Right lobe of liver (tissue), 6 donors: ENCODE results near the gene CD9. TPM values are rescaled to one million over a fixed set of nuclear protein-coding genes. Genes with fewer than 3 reads are reported as not detected.

Source experiments
- ATAC-seq, 4 donors: fragments of 200-7000 bp; cut with Tn5 transposase; one replicate each; pipeline ENCODE4 v1.9.1; 2020; ENCODE audit warnings: mild to moderate bottlenecking in 4 of 4, moderate library complexity in 4 of 4
- DNase-seq, 3 donors: peaks; one replicate each; pipeline ENCODE4 v3.0.0-alpha.2; 2020
- H3K27ac ChIP-seq, 3 donors: fragments of 200-600 bp; one replicate each; pipeline ENCODE4 v1.8.0; 2022
- H3K27me3 ChIP-seq, 2 donors: fragments of 200-600 bp; one replicate each; pipeline ENCODE4 v1.8.0; 2022
- H3K36me3 ChIP-seq, 4 donors: fragments of 200-600 bp; sonication (generic) in 1 of 4; one replicate each; pipeline versions ENCODE4 v1.5.1 to v1.8.0; 2017 to 2022; ENCODE audit warnings: control low read depth in 1 of 4
- H3K4me1 ChIP-seq, 4 donors: fragments of 200-600 bp; sonication (generic) in 1 of 4; one replicate each; pipeline versions ENCODE4 v1.5.1 to v1.8.0; 2017 to 2022; ENCODE audit warnings: control low read depth in 1 of 4
- H3K4me3 ChIP-seq, 3 donors: fragments of 200-600 bp; one replicate each; pipeline ENCODE4 v1.8.0; 2022
- H3K9me3 ChIP-seq, 4 donors: fragments of 200-600 bp; sonication (generic) in 1 of 4; one replicate each; pipeline versions ENCODE4 v1.5.1 to v1.8.0; 2017 to 2022; ENCODE audit warnings: control low read depth in 1 of 4
- POLR2A ChIP-seq: fragments of 450-650 bp; IDR thresholded peaks from one replicate; pipeline ENCODE4 v1.6.1; 2017; ENCODE audit warnings: antibody characterized with exemption, mild to moderate bottlenecking
- WGBS: methylation state at CpG from one replicate; pipeline ENCODE4 v1.1.6; 2018; ENCODE audit warnings: low coverage, low lambda C conversion rate; ENCODE audit not compliant: insufficient coverage; ENCODE audit errors: missing lambda C conversion rate; 5-methylcytosine and 5-hydroxymethylcytosine counted together
- intact Hi-C, 2 donors: fragments of 100-400 bp; cut with DNase I; formaldehyde crosslinking; loops; one replicate each; pipeline versions ENCODE4 v1.11.2 to v1.14.1; 2022
- total RNA-seq, 6 experiments: library from RNA; depleted of rRNA in 2 of 6; stranded (reverse); fragments of >200 nt in 2 of 6; fragmentation: NEBNext Ultra II Directional in 3 of 6; extraction: Animal tissue kit (Norgen Biotek cat#: 25700) in 3 of 6; gene quantifications; one replicate each; pipeline versions ENCODE4 v1.1.0 to v1.2.4, GENCODE V29; 2016 to 2023
- TF ChIP-seq, protein P1 (sequence below), 4 donors: fragments of 200-600 bp in 3 of 4; fragments of 450-650 bp in 1 of 4; IDR thresholded peaks; one replicate each; pipeline versions ENCODE4 v1.5.1 to v1.8.0; 2016 to 2022; ENCODE audit warnings: antibody characterized with exemption in 4 of 4, mild to moderate bottlenecking in 2 of 4
- donor health status: DM: no; HTN: yes; CAD: no.
- donor health status: DM: no; HTN: no; CAD: no.
- donor health status: DM: no; HTN: no; CAD: no.
- donor health status: DM: no; HTN: yes; CAD: no.
- donor health status: DM: no; HTN: yes; CAD: no.

Gene CD9
- total RNA-seq, 6 experiments from 2014 or later = 17.2 to 65.7 (median 34.2) TPM

DNA sequence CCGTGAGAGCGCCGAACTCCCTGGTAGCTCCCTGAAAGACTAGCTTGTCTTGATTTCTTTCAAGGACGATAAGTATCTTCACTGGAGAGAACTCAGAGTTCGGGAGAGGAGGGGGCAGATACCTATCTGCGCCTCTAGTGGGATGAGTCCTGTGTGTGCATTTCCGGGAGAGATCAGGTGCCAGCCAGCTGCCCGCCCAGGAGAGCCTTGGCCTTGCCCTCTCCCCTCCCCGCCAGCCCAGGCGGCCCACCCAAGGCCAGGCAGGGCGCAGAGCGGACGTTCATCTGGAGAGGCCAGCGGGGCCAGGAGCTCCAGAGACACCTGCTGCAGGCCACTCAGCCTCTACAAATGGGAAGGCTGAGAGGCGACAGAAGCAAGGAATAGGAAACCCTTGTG, 1.0 kb downstream of the CD9 start:
- intact Hi-C loops = loop anchor here in 1 of 2 donors (10.0 kb wide), 1 partner anchor 74 kb away; no protein-coding TSS in a partner anchor
- H3K27ac ChIP-seq = peak overlapping the region; percentile 63 to 91 (median 67)
- 0% methylated on average over 7 of the region's 15 CpGs for WGBS
- H3K4me1 ChIP-seq = peaks cover 0 to 8% (median under 1%) of the 10 kb centered on the region in 4 donors
- no peak for TF ChIP-seq POLR2A
- TF ChIP-seq, protein P1, sequence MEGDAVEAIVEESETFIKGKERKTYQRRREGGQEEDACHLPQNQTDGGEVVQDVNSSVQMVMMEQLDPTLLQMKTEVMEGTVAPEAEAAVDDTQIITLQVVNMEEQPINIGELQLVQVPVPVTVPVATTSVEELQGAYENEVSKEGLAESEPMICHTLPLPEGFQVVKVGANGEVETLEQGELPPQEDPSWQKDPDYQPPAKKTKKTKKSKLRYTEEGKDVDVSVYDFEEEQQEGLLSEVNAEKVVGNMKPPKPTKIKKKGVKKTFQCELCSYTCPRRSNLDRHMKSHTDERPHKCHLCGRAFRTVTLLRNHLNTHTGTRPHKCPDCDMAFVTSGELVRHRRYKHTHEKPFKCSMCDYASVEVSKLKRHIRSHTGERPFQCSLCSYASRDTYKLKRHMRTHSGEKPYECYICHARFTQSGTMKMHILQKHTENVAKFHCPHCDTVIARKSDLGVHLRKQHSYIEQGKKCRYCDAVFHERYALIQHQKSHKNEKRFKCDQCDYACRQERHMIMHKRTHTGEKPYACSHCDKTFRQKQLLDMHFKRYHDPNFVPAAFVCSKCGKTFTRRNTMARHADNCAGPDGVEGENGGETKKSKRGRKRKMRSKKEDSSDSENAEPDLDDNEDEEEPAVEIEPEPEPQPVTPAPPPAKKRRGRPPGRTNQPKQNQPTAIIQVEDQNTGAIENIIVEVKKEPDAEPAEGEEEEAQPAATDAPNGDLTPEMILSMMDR (IDR thresholded peaks at IDR 0.05) = no peak
- peak overlapping the region; percentile 65 to 87 (median 73) for H3K4me3 ChIP-seq
- H3K27me3 ChIP-seq = no peaks in the 10 kb centered on the region
- ATAC-seq (peak; percentile 52 to 66 (median 58)), DNase-seq (peak in 1 of 3 donors; percentile 60)
- no peaks in the 10 kb centered on the region for H3K9me3 ChIP-seq
- no peaks in the 10 kb centered on the region for H3K36me3 ChIP-seq

- Histone ChIP-seq H3K27me3 (no peaks in the 10 kb centered on the region), H3K36me3 (no peaks in the 10 kb centered on the region), H3K4me3 (peak overlapping the region in 2 of 3 donors; percentile 73 to 87), H3K9me3 (no peaks in the 10 kb centered on the region), H3K27ac (no peak overlapping the region), H3K4me1 (peaks cover 0 to 5% (median 0%) of the 10 kb centered on the region in 4 donors)
- intact Hi-C loops = loop anchor here in 1 of 2 donors (10.0 kb wide), 1 partner anchor 73 kb away; no protein-coding TSS in a partner anchor
- whole genome bisulfite sequencing = 89% methylated on average over 2 of the region's 3 CpGs
- peak in 1 of 4 donors; percentile 26 for ATAC-seq
- TF ChIP-seq, protein P1 (IDR thresholded peaks at IDR 0.05) = no peak
- no peak for TF ChIP-seq POLR2A
- DNase-seq = no peak
These were observed 1.6 kb downstream of the CD9 start for GRCh38 chr12:6201826-6202225.

- intact Hi-C loops = loop anchor here in 1 of 2 donors (10.0 kb wide), 1 partner anchor 72 kb away; no protein-coding TSS in a partner anchor
- no peak overlapping the region for H3K27ac ChIP-seq
- H3K4me3 ChIP-seq = no peak overlapping the region
- WGBS = 40% methylated on average over 1 of the region's 6 CpGs
- peaks cover 0 to 5% (median 0%) of the 10 kb centered on the region in 4 donors for H3K4me1 ChIP-seq
- TF ChIP-seq, protein P1 (IDR thresholded peaks at IDR 0.05) = no peak
- no peak for TF ChIP-seq POLR2A
- ATAC-seq = no peak
- no peak for DNase-seq
- no peaks in the 10 kb centered on the region for H3K27me3 ChIP-seq
- no peaks in the 10 kb centered on the region for H3K9me3 ChIP-seq
- no peaks in the 10 kb centered on the region for H3K36me3 ChIP-seq
These were observed 2.1 kb downstream of the CD9 start for GRCh38 chr12:6202304-6202703.

DNA sequence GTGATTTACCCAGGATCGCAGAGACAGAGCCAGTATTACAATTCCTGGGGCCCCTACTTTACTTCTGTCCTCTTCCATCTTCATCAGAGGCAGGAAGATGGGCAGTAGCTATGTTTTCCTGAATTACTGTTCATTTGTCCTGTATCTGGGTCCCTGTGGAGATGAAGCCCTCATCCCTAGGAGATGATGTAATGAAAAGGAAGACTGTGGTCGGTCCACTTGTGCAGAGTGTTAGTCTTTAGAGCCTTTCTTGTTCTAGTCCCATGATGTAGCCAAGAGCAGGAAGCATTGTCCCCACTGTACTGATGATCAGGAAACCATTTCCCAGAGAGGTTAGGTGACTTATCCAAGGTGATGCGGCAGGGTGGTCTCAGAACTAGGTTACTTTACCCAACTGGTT, 2.6 kb downstream of the CD9 start:
- Histone ChIP-seq H3K27ac (no peak overlapping the region), H3K27me3 (no peaks in the 10 kb centered on the region), H3K9me3 (no peaks in the 10 kb centered on the region), H3K36me3 (no peaks in the 10 kb centered on the region), H3K4me3 (no peak overlapping the region), H3K4me1 (peaks cover 0 to 5% (median 0%) of the 10 kb centered on the region in 4 donors)
- DNase-seq (no peak), ATAC-seq (no peak)
- no peak for TF ChIP-seq POLR2A
- TF ChIP-seq, protein P1 (IDR thresholded peaks at IDR 0.05) = no peak
- intact Hi-C loops = loop anchor here in 1 of 2 donors (10.0 kb wide), 1 partner anchor 72 kb away; no protein-coding TSS in a partner anchor
- WGBS = 80% methylated on average over 2 of the region's 3 CpGs
